Measurements from ENCODE around the gene ECT2. TPM values are rescaled to one million over a fixed set of nuclear protein-coding genes. Genes with fewer than 3 reads are reported as not detected.

Gene ECT2
- total RNA-seq, 2 donors from 2014 or later: 0.99 to 1.8 TPM

DNA sequence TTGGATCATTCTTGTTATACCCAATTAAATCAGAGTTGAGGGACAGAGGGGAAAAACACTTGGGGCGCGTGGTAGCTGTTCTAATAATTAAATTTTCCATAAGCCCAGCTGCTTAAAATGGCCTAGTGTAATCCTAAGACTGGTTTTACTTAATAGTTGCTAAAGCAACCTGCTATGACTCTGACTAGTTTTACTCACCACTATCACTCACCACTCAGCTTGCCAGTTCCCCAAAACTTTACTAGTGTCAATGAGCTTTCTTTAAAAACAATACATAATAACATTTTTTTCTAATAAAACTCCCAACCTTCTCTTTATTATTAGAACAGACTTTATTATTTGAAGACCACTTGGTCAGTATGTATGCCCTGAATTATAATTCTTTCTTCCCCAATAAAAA, 49.6 kb downstream of the ECT2 start:
- Histone ChIP-seq H3K4me3 (no peak overlapping the region), H3K27me3 (no peaks in the 10 kb centered on the region), H3K4me1 (no peaks in the 10 kb centered on the region), H3K27ac (no peak overlapping the region), H3K9me3 (no peaks in the 10 kb centered on the region), H3K36me3 (replicated peaks in 1 of 2; ENCODE audit: insufficient read depth in 1 of 2, low read depth in 2 of 2) (no peaks in the 10 kb centered on the region)
- intact Hi-C loops (cut with DNase I): no loop called here
- DNase-seq: no peak
- no peak for ATAC-seq
- WGBS, 2 donors: 96 to 97% methylated on average over 2 of the region's 2 CpGs
- TF ChIP-seq POLR2A (IDR thresholded peaks at IDR 0.05): no peak
- TF ChIP-seq, protein P1, sequence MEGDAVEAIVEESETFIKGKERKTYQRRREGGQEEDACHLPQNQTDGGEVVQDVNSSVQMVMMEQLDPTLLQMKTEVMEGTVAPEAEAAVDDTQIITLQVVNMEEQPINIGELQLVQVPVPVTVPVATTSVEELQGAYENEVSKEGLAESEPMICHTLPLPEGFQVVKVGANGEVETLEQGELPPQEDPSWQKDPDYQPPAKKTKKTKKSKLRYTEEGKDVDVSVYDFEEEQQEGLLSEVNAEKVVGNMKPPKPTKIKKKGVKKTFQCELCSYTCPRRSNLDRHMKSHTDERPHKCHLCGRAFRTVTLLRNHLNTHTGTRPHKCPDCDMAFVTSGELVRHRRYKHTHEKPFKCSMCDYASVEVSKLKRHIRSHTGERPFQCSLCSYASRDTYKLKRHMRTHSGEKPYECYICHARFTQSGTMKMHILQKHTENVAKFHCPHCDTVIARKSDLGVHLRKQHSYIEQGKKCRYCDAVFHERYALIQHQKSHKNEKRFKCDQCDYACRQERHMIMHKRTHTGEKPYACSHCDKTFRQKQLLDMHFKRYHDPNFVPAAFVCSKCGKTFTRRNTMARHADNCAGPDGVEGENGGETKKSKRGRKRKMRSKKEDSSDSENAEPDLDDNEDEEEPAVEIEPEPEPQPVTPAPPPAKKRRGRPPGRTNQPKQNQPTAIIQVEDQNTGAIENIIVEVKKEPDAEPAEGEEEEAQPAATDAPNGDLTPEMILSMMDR (IDR thresholded peaks at IDR 0.05): no peak

- WGBS, 2 donors: 80% methylated on average over 3 of the region's 3 CpGs
- no peak overlapping the region for H3K4me3 ChIP-seq
- no peak overlapping the region for H3K27ac ChIP-seq
- no peak for DNase-seq
- ATAC-seq: no peak
- H3K9me3 ChIP-seq: no peaks in the 10 kb centered on the region
- no peaks in the 10 kb centered on the region for H3K36me3 ChIP-seq (replicated peaks in 1 of 2; ENCODE audit: insufficient read depth in 1 of 2, low read depth in 2 of 2)
- TF ChIP-seq POLR2A (IDR thresholded peaks at IDR 0.05): no peak
- TF ChIP-seq, protein P1 (IDR thresholded peaks at IDR 0.05): no peak
- H3K27me3 ChIP-seq: no peaks in the 10 kb centered on the region
- intact Hi-C loops (cut with DNase I): no loop called here
- no peaks in the 10 kb centered on the region for H3K4me1 ChIP-seq
Measured at GRCh38 chr3:172803489-172803888, 53.0 kb downstream of the ECT2 start.

- Histone ChIP-seq H3K27me3 (no peaks in the 10 kb centered on the region), H3K4me3 (no peak overlapping the region), H3K36me3 (replicated peaks in 1 of 2; ENCODE audit: insufficient read depth in 1 of 2, low read depth in 2 of 2) (no peaks in the 10 kb centered on the region), H3K4me1 (no peaks in the 10 kb centered on the region), H3K9me3 (no peaks in the 10 kb centered on the region), H3K27ac (no peak overlapping the region)
- TF ChIP-seq, protein P1 (IDR thresholded peaks at IDR 0.05): no peak
- TF ChIP-seq POLR2A (IDR thresholded peaks at IDR 0.05): no peak
- intact Hi-C loops (cut with DNase I): no loop called here
- 96 to 100% methylated on average over 1 of the region's 1 CpG for WGBS, 2 donors
- ATAC-seq (no peak), DNase-seq (no peak)
Measured at GRCh38 chr3:172804323-172804722, 53.8 kb downstream of the ECT2 start.

DNA sequence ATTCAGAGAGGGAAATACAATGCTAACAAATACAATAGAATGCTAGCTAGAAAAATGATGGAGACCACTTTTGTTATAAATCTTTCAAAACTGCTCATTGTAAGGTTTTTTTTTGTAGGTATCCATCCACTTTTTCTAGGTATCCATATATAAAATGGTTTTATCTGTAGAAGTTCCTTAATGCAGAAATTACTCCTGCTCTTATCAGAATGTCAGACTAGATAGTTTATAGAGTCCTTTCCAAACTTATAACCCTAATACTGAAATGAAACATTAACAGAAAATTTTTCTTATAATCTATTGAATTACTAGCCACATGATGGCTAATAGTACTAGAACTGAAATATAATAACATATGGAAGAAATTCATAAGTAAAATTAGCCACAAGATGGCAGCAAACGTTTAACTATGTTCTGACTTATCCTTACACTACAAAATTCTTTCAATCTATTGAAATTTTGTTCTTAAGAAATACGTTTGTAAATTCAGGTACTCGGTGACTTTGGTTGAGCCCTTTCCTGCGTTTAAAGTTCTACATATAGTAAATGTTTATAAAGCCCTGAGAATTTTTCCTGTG, 58.5 kb downstream of the ECT2 start:
- 38 to 40% methylated on average over 4 of the region's 4 CpGs for WGBS, 2 donors
- Histone ChIP-seq H3K36me3 (replicated peaks in 1 of 2; ENCODE audit: insufficient read depth in 1 of 2, low read depth in 2 of 2) (no peaks in the 10 kb centered on the region), H3K9me3 (no peaks in the 10 kb centered on the region), H3K4me1 (no peaks in the 10 kb centered on the region), H3K27me3 (no peaks in the 10 kb centered on the region), H3K27ac (no peak overlapping the region), H3K4me3 (no peak overlapping the region)
- ATAC-seq (no peak), DNase-seq (no peak)
- intact Hi-C loops (cut with DNase I): no loop called here
- no peak for TF ChIP-seq POLR2A (IDR thresholded peaks at IDR 0.05)
- TF ChIP-seq, protein P1 (IDR thresholded peaks at IDR 0.05): peak; percentile 21 to 51 (median 48)

DNA sequence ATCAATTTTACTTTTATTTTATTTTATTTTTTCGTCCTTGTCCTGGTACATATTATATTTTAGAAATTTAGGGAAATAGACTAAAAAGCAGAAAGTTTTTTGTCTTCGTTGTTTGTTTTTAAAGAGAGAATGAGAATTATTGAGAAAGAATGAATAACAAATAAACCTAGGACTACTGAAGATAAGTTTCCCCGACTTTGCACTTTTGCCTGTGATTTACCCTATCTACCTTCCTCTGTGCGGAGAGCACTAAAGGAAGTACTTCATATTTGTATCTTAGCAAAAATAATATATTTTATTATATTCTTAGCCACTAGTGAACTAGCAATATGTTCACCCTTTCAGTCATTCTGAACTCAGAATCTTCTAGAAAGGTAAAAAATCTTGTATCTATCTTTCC, 60.6 kb downstream of the ECT2 start:
- no peaks in the 10 kb centered on the region for H3K4me1 ChIP-seq
- H3K9me3 ChIP-seq: no peaks in the 10 kb centered on the region
- intact Hi-C loops (cut with DNase I): no loop called here
- H3K36me3 ChIP-seq (replicated peaks in 1 of 2; ENCODE audit: insufficient read depth in 1 of 2, low read depth in 2 of 2): no peaks in the 10 kb centered on the region
- DNase-seq: no peak
- H3K27me3 ChIP-seq: no peaks in the 10 kb centered on the region
- TF ChIP-seq, protein P1 (IDR thresholded peaks at IDR 0.05): no peak
- no peak for TF ChIP-seq POLR2A (IDR thresholded peaks at IDR 0.05)
- no peak overlapping the region for H3K27ac ChIP-seq
- H3K4me3 ChIP-seq: no peak overlapping the region
- 87 to 89% methylated on average over 4 of the region's 4 CpGs for WGBS, 2 donors
- no peak for ATAC-seq
